DOHH2 (cell line): ENCODE data around the gene KDM7A.

Experiments
- H3F3A ChIP-seq: fragments of 200-600 bp; sonication (generic), shearing (Covaris generic); 2 replicates; pipeline ENCODE4 v1.6.0; 2016; ENCODE audit warnings: antibody characterized with exemption, mild to moderate bottlenecking; ENCODE audit not compliant: control insufficient read depth, insufficient read depth
- H3K27ac ChIP-seq: fragments of 200-600 bp; sonication (generic); 2 replicates; pipeline ENCODE4 v1.5.1; 2014; ENCODE audit warnings: low read depth, mild to moderate bottlenecking, low read length, moderate library complexity
- H3K27me3 ChIP-seq: fragments of 200-600 bp; sonication (generic); 2 replicates; pipeline ENCODE4 v1.6.1; 2014; ENCODE audit warnings: mild to moderate bottlenecking, low read length, mixed read lengths; ENCODE audit not compliant: control insufficient read depth
- H3K36me3 ChIP-seq: fragments of 200-600 bp; sonication (generic); 2 replicates; pipeline ENCODE4 v1.6.1; 2014; ENCODE audit warnings: mild to moderate bottlenecking, low read length, moderate library complexity, mixed read lengths; ENCODE audit not compliant: control insufficient read depth
- H3K4me1 ChIP-seq: fragments of 200-600 bp; sonication (generic); 2 replicates; pipeline ENCODE4 v1.6.1; 2014; ENCODE audit warnings: mild to moderate bottlenecking, low read length, mixed read lengths; ENCODE audit not compliant: control insufficient read depth
- H3K4me2 ChIP-seq: fragments of 200-600 bp; sonication (generic); 2 replicates; pipeline ENCODE4 v1.6.0; 2014; ENCODE audit warnings: mild to moderate bottlenecking, low read length, moderate library complexity
- H3K4me3 ChIP-seq: fragments of 200-600 bp; sonication (generic); 2 replicates; pipeline ENCODE4 v1.5.1; 2014; ENCODE audit warnings: mild to moderate bottlenecking, low read length, mixed read lengths
- H3K79me2 ChIP-seq: fragments of 200-600 bp; sonication (generic); 2 replicates; pipeline ENCODE4 v1.6.1; 2014; ENCODE audit warnings: mild to moderate bottlenecking, low read length, mixed read lengths; ENCODE audit not compliant: control insufficient read depth
- H3K9me2 ChIP-seq: fragments of 200-600 bp; sonication (generic); replicated peaks from 2 replicates; pipeline ENCODE4 v1.6.1; 2014; ENCODE audit warnings: mild to moderate bottlenecking, low read length, mixed read lengths; ENCODE audit not compliant: control insufficient read depth
- H3K9me3 ChIP-seq: fragments of 200-600 bp; sonication (generic); 2 replicates; pipeline ENCODE4 v1.6.1; 2014; ENCODE audit warnings: antibody characterized with exemption, low read length, mixed read lengths; ENCODE audit not compliant: control insufficient read depth, insufficient read depth
- H4K20me1 ChIP-seq: fragments of 200-600 bp; sonication (generic); 2 replicates; pipeline ENCODE4 v1.6.0; 2014; ENCODE audit warnings: low read depth, mild to moderate bottlenecking, antibody characterized with exemption, low read length, moderate library complexity; ENCODE audit not compliant: control insufficient read depth, insufficient read depth
- CTCF ChIP-seq: fragments of 200-600 bp; sonication (generic); IDR thresholded peaks from one replicate; pipeline ENCODE4 v1.5.1; 2014; ENCODE audit warnings: antibody characterized with exemption, mild to moderate bottlenecking, low read depth, low read length; ENCODE audit not compliant: poor library complexity, severe bottlenecking
- EZH2phosphoT487 ChIP-seq: fragments of 200-600 bp; sonication (generic); IDR thresholded peaks from 2 replicates; pipeline ENCODE4 v1.6.1; 2017; ENCODE audit warnings: borderline replicate concordance, mild to moderate bottlenecking, antibody characterized with exemption, low read length, moderate library complexity, mixed read lengths

The KDM7A gene

GRCh38 chr7:140069298-140069949 lies 107.4 kb downstream of the KDM7A start:
- Histone ChIP-seq H3K36me3 (no peaks in the 10 kb centered on the region), H3K4me3 (no peak overlapping the region), H3K9me2 (no peaks in the 10 kb centered on the region), H4K20me1 (no peaks in the 10 kb centered on the region), H3F3A (no peaks in the 10 kb centered on the region), H3K9me3 (peaks cover 25% of the 10 kb centered on the region), H3K27me3 (peaks cover 3% of the 10 kb centered on the region; the same call in 1 of the 2 replicates), H3K4me2 (no peak overlapping the region), H3K79me2 (no peaks in the 10 kb centered on the region), H3K4me1 (no peaks in the 10 kb centered on the region), H3K27ac (no peak overlapping the region)
- no peak for TF ChIP-seq CTCF

- Histone ChIP-seq H3K27me3 (peaks cover 5% of the 10 kb centered on the region), H3K79me2 (no peaks in the 10 kb centered on the region), H3K9me3 (peaks cover 25% of the 10 kb centered on the region), H3K4me1 (peaks cover 6% of the 10 kb centered on the region), H4K20me1 (no peaks in the 10 kb centered on the region), H3F3A (no peaks in the 10 kb centered on the region), H3K4me2 (no peak overlapping the region), H3K27ac (no peak overlapping the region), H3K4me3 (no peak overlapping the region), H3K9me2 (no peaks in the 10 kb centered on the region), H3K36me3 (no peaks in the 10 kb centered on the region)
- TF ChIP-seq CTCF = no peak
- no peak for TF ChIP-seq EZH2phosphoT487
These were observed 108.8 kb downstream of the KDM7A start for GRCh38 chr7:140068033-140068432.

- TF ChIP-seq CTCF = no peak
- no peaks in the 10 kb centered on the region for H3K9me2 ChIP-seq
These were observed 109.7 kb downstream of the KDM7A start for GRCh38 chr7:140067052-140067451.

More at GRCh38 chr7:140067052-140067451, 109.7 kb downstream of the KDM7A start:
- Histone ChIP-seq H3K9me3 (peaks cover 25% of the 10 kb centered on the region), H3K4me1 (peaks cover 11% of the 10 kb centered on the region), H3K79me2 (no peaks in the 10 kb centered on the region), H3K4me3 (no peak overlapping the region), H3K4me2 (no peak overlapping the region), H3K36me3 (no peaks in the 10 kb centered on the region), H4K20me1 (no peaks in the 10 kb centered on the region), H3F3A (no peaks in the 10 kb centered on the region), H3K27ac (no peak overlapping the region), H3K27me3 (peaks cover 5% of the 10 kb centered on the region)
